Activated CD8-positive, alpha-beta T cell treated with anti-CD3 and anti-CD28 coated beads for 36 hours (primary cell): ENCODE measurements around the gene MRPL28. TPM values are rescaled to one million over a fixed set of nuclear protein-coding genes. Genes with fewer than 3 reads are reported as not detected.
"Not testable (repeated sequence)": the region's sequence is repeated elsewhere in the genome, so short reads cannot be mapped to it uniquely, and the experiment has no call there.

Experiments
- ATAC-seq: fragments of 200-7000 bp; cut with Tn5 transposase; one replicate; pipeline ENCODE4 v1.10.0; 2021; ENCODE audit warnings: mild to moderate bottlenecking, moderate library complexity
- CTCF ChIA-PET: fragments of 350-600 bp; sonication (Branson Sonifier 250); formaldehyde crosslinking; loops from one replicate; lab custom pipeline; 2021; ENCODE audit warnings: antibody characterized with exemption; lab: Charles Lee
- POLR2A ChIA-PET: fragments of 350-600 bp; sonication (Branson Sonifier 250); formaldehyde crosslinking; loops from one replicate; lab custom pipeline; 2021; ENCODE audit warnings: antibody characterized with exemption; lab: Charles Lee
- DNase-seq: peaks from one replicate; pipeline ENCODE4 v3.0.0-alpha.2; 2020
- H3K27ac Mint-ChIP-seq: one replicate; pipeline ENCODE4 v1.8.0; 2021; ENCODE audit warnings: mild to moderate bottlenecking, mixed read lengths
- H3K27me3 Mint-ChIP-seq: one replicate; pipeline ENCODE4 v1.8.0; 2021; ENCODE audit warnings: mixed read lengths
- H3K36me3 Mint-ChIP-seq: one replicate; pipeline ENCODE4 v1.8.0; 2021; ENCODE audit warnings: low read depth, mixed read lengths
- H3K4me1 Mint-ChIP-seq: one replicate; pipeline ENCODE4 v1.8.0; 2021; ENCODE audit warnings: low read depth, mixed read lengths
- H3K4me3 Mint-ChIP-seq: one replicate; pipeline ENCODE4 v1.8.0; 2021; ENCODE audit warnings: mild to moderate bottlenecking, moderate library complexity, mixed read lengths
- H3K9me3 Mint-ChIP-seq: one replicate; pipeline ENCODE4 v1.8.0; 2021; ENCODE audit warnings: mixed read lengths
- CTCF ChIP-seq: fragments of 200-600 bp; IDR thresholded peaks from one replicate; pipeline ENCODE4 v1.8.0; 2022; ENCODE audit warnings: antibody characterized with exemption, mild to moderate bottlenecking
- intact Hi-C: fragments of 100-400 bp; cut with micrococcal nuclease; formaldehyde crosslinking; loops from one replicate; pipeline ENCODE4 v1.10.0; 2022
- total RNA-seq, 2 experiments: library from RNA; stranded (reverse); gene quantifications; one replicate each; pipeline ENCODE4 v1.2.3, GENCODE V29; 2021

MRPL28 gene
- total RNA-seq, 2 experiments from 2014 or later, result 95.0 to 98.2 TPM

GRCh38 chr16:339680-340079, 30.7 kb downstream of the MRPL28 start:
- no peak overlapping the region for H3K4me3 Mint-ChIP-seq
- POLR2A ChIA-PET, result no interaction called here
- H3K9me3 Mint-ChIP-seq, result no peaks in the 10 kb centered on the region
- ATAC-seq (peak; percentile 60), DNase-seq (peak; percentile 30)
- no peaks in the 10 kb centered on the region for H3K27me3 Mint-ChIP-seq
- TF ChIP-seq CTCF, result no peak
- CTCF ChIA-PET, result no interaction called here
- no peak overlapping the region for H3K27ac Mint-ChIP-seq
- intact Hi-C loops, result no loop called here
- peaks cover 17% of the 10 kb centered on the region for H3K36me3 Mint-ChIP-seq
- H3K4me1 Mint-ChIP-seq, result peaks cover 66% of the 10 kb centered on the region

GRCh38 chr16:337975-338575, 32.3 kb downstream of the MRPL28 start:
- CTCF ChIA-PET, result interaction anchor here (0.7 to 1.2 kb wide), 3 partner anchors 24 to 231 kb away, joined by 3 to 4 read pairs (median 3); no protein-coding TSS in a partner anchor

GRCh38 chr16:337437-337836, 32.9 kb downstream of the MRPL28 start:
- Mint-ChIP-seq H3K27me3 (no peaks in the 10 kb centered on the region), H3K36me3 (peaks cover 11% of the 10 kb centered on the region), H3K4me1 (peaks cover 63% of the 10 kb centered on the region), H3K27ac (no peak overlapping the region), H3K4me3 (no peak overlapping the region), H3K9me3 (no peaks in the 10 kb centered on the region)
- POLR2A ChIA-PET, result interaction anchor here (1.0 to 1.4 kb wide), 4 partner anchors 11 to 14 kb away, joined by 3 to 4 read pairs (median 3); no protein-coding TSS in a partner anchor
- DNase-seq, result no peak
- TF ChIP-seq CTCF, result no peak
- intact Hi-C loops, result no loop called here
- no peak for ATAC-seq
- CTCF ChIA-PET, result interaction anchor here (0.9 kb wide), 1 partner anchor 231 kb away, joined by 4 read pairs; no protein-coding TSS in a partner anchor

More at GRCh38 chr16:337975-338575, 32.3 kb downstream of the MRPL28 start:
- no peak for DNase-seq
- no peak overlapping the region for H3K27ac Mint-ChIP-seq
- peaks cover 66% of the 10 kb centered on the region for H3K4me1 Mint-ChIP-seq
- H3K27me3 Mint-ChIP-seq, result no peaks in the 10 kb centered on the region
- H3K36me3 Mint-ChIP-seq, result peaks cover 15% of the 10 kb centered on the region
- H3K4me3 Mint-ChIP-seq, result no peak overlapping the region
- no peak for TF ChIP-seq CTCF
- intact Hi-C loops, result no loop called here
- ATAC-seq, result no peak
- H3K9me3 Mint-ChIP-seq, result no peaks in the 10 kb centered on the region
- POLR2A ChIA-PET, result interaction anchor here (1.3 to 1.4 kb wide), 2 partner anchors 12 to 15 kb away, joined by 3 read pairs; no protein-coding TSS in a partner anchor

GRCh38 chr16:336269-336668, 34.1 kb downstream of the MRPL28 start:
- TF ChIP-seq CTCF, result no peak
- Mint-ChIP-seq H3K36me3 (peaks cover 6% of the 10 kb centered on the region), H3K27me3 (no peaks in the 10 kb centered on the region), H3K4me1 (peaks cover 62% of the 10 kb centered on the region), H3K4me3 (no peak overlapping the region), H3K27ac (no peak overlapping the region), H3K9me3 (no peaks in the 10 kb centered on the region)
- intact Hi-C loops, result no loop called here
- DNase-seq (no peak), ATAC-seq (no peak)
- ChIA-PET CTCF (interaction anchor here (0.8 kb wide), 1 partner anchor 219 kb away, joined by 3 read pairs; no protein-coding TSS in a partner anchor), POLR2A (interaction anchor here (1.2 kb wide), 1 partner anchor 12 kb away, joined by 4 read pairs; no protein-coding TSS in a partner anchor)

- H3K27me3 Mint-ChIP-seq, ATAC-seq, intact Hi-C loops, CTCF ChIA-PET, DNase-seq, H3K27ac Mint-ChIP-seq, H3K4me3 Mint-ChIP-seq, H3K9me3 Mint-ChIP-seq: not testable (repeated sequence)
- H3K4me1 Mint-ChIP-seq, result peaks cover 68% of the 10 kb centered on the region
- H3K36me3 Mint-ChIP-seq, result peaks cover 10% of the 10 kb centered on the region
- POLR2A ChIA-PET, result interaction anchor here (0.6 kb wide), 1 partner anchor 10 kb away, joined by 3 read pairs; no protein-coding TSS in a partner anchor
Measured at GRCh38 chr16:334861-335632, 35.3 kb downstream of the MRPL28 start.

GRCh38 chr16:334164-334832, 36.0 kb downstream of the MRPL28 start:
- H3K27ac Mint-ChIP-seq, intact Hi-C loops, H3K27me3 Mint-ChIP-seq, CTCF ChIA-PET, ATAC-seq, H3K4me3 Mint-ChIP-seq, H3K9me3 Mint-ChIP-seq, DNase-seq, H3K36me3 Mint-ChIP-seq: not testable (repeated sequence)
- peaks cover 63% of the 10 kb centered on the region for H3K4me1 Mint-ChIP-seq
- POLR2A ChIA-PET, result interaction anchor here (0.6 kb wide), 1 partner anchor 11 kb away, joined by 3 read pairs; no protein-coding TSS in a partner anchor
